Measurements from ENCODE around the gene SEMA3F. TPM values are rescaled to one million over a fixed set of nuclear protein-coding genes. Genes with fewer than 3 reads are reported as not detected.
A peak's percentile ranks its signal among the peaks of the same experiment; 100 is the strongest.

The SEMA3F gene
- total and polyA plus RNA-seq, 2 of the 4 experiments (the other 2 are of a cell fraction), result 7.3 to 23.3 TPM

- ChIA-PET CTCF (interaction anchor here (0.6 to 3.3 kb wide), 3 partner anchors 8 to 67 kb away, joined by 3 to 10 read pairs (median 8); no protein-coding TSS in a partner anchor), POLR2A (ENCODE audit: unreplicated experiment) (no interaction called here)
- H2AFZ ChIP-seq (replicated peaks; ENCODE audit: low read length, poor library complexity), result no peak overlapping the region
- no peaks in the 10 kb centered on the region for H3K27me3 ChIP-seq (ENCODE audit: control insufficient read depth, insufficient read depth, low read length)
- H3K23ac ChIP-seq (ENCODE audit: low read depth, low read length), result no peak overlapping the region
- H4K20me1 ChIP-seq (ENCODE audit: insufficient read depth, low read length), result peaks cover 44% of the 10 kb centered on the region
- no peak overlapping the region for H2BK5ac ChIP-seq (ENCODE audit: low read depth, low read length, poor library complexity, severe bottlenecking)
- no peak for DNase-seq
- TF ChIP-seq SMC3 (IDR thresholded peaks at IDR 0.05; ENCODE audit: low read depth, low read length) (peak; percentile 16; the same call in 1 of the 2 replicates), CEBPB (IDR thresholded peaks at IDR 0.05; ENCODE audit: low read depth, low read length) (no peak), POLR2A (IDR thresholded peaks at IDR 0.05; ENCODE audit: low read depth, low read length) (no peak)
- TF ChIP-seq, protein P1, sequence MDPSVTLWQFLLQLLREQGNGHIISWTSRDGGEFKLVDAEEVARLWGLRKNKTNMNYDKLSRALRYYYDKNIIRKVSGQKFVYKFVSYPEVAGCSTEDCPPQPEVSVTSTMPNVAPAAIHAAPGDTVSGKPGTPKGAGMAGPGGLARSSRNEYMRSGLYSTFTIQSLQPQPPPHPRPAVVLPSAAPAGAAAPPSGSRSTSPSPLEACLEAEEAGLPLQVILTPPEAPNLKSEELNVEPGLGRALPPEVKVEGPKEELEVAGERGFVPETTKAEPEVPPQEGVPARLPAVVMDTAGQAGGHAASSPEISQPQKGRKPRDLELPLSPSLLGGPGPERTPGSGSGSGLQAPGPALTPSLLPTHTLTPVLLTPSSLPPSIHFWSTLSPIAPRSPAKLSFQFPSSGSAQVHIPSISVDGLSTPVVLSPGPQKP (IDR thresholded peaks at IDR 0.05; ENCODE audit: borderline replicate concordance, low read depth, low read length), result no peak
- no peak overlapping the region for H3K4me2 ChIP-seq (ENCODE audit: low read depth, low read length)
- WGBS, 2 experiments (ENCODE audit: extremely low coverage in 2 of 2, insufficient read length in 1 of 2), result no CpG with 5 or more reads among the region's 2 CpGs
- no peak overlapping the region for H2AK9ac ChIP-seq (replicated peaks; ENCODE audit: low read depth, low read length, poor library complexity)
- H2BK15ac ChIP-seq (ENCODE audit: low read depth, low read length), result no peak overlapping the region
- H3K14ac ChIP-seq (replicated peaks; ENCODE audit: low read depth, low read length), result no peak overlapping the region
- H4K5ac ChIP-seq (ENCODE audit: low read depth, low read length), result no peak overlapping the region
- ATAC-seq (ENCODE audit: low read depth), result no peak; the same call in 1 of the 2 replicates
- in situ Hi-C loops (cut with MboI; ENCODE audit: low sequenced_read_pairs), result loop anchor here (5.0 kb wide), 1 partner anchor 60 kb away; no protein-coding TSS in a partner anchor
- H4K91ac ChIP-seq (ENCODE audit: insufficient read depth, low read depth, low read length), result no peak overlapping the region
- no peaks in the 10 kb centered on the region for H3K9me3 ChIP-seq (ENCODE audit: control insufficient read depth, insufficient read depth, low read length)
- H3K36me3 ChIP-seq (ENCODE audit: control insufficient read depth, insufficient read depth, low read length), result peaks cover 33% of the 10 kb centered on the region
- H3K56ac ChIP-seq (ENCODE audit: extremely low read depth, insufficient read depth, low read length), result no peak overlapping the region
- dilution Hi-C loops (cut with HindIII; ENCODE audit: low sequenced_read_pairs, unreplicated experiment), result no loop called here
- BruUV-seq (replicated peaks), result no TSS peak
- H3K9ac ChIP-seq (ENCODE audit: low read depth, low read length), result no peak overlapping the region
- H3K27ac ChIP-seq (ENCODE audit: insufficient read depth, low read length), result no peak overlapping the region
- H3K4me1 ChIP-seq (ENCODE audit: control insufficient read depth, insufficient read depth, low read length), result peaks cover 26% of the 10 kb centered on the region
- H2AK5ac ChIP-seq (ENCODE audit: low read depth, low read length), result no peak overlapping the region
- H2BK120ac ChIP-seq (ENCODE audit: low read depth, low read length), result no peak overlapping the region
- H3K9me1 ChIP-seq (ENCODE audit: insufficient read depth, low read length), result peaks cover 17% of the 10 kb centered on the region; the same call in 1 of the 2 replicates
- no peak overlapping the region for H3K4me3 ChIP-seq (ENCODE audit: insufficient read depth, low read depth, low read length)
- no peak overlapping the region for H4K8ac ChIP-seq (ENCODE audit: low read depth in 2 of 2, low read length in 2 of 2)
- H3K79me1 ChIP-seq (ENCODE audit: low read depth in 1 of 2, low read length in 2 of 2), result peaks cover 0 to 12% of the 10 kb centered on the region in 2 experiments; a peak in 1 of 4 replicates
- no peak overlapping the region for H3K18ac ChIP-seq (ENCODE audit: low read depth, low read length)
- H2BK20ac ChIP-seq (ENCODE audit: low read depth, low read length), result no peak overlapping the region
- H3K4ac ChIP-seq (ENCODE audit: low read depth, low read length), result no peak overlapping the region
- intact Hi-C loops (cut with micrococcal nuclease), result loop anchor here (1.0 kb wide), 1 partner anchor 33 kb away; the partner anchor contains the start of gene SEMA3F
Measured at GRCh38 chr3:50122071-50122470, 33.1 kb upstream of the SEMA3F start.
